ENCODE results near the gene NRXN2. TPM values are rescaled to one million over a fixed set of nuclear protein-coding genes. Genes with fewer than 3 reads are reported as not detected.
"Not testable (repeated sequence)": the region's sequence is repeated elsewhere in the genome, so short reads cannot be mapped to it uniquely, and the experiment has no call there.

Gene NRXN2
- total RNA-seq, 1 donor, result 5.2 TPM

GRCh38 chr11:64599698-64600211 is 123.2 kb downstream of the NRXN2 start:
- TF ChIP-seq CTCF (IDR thresholded peaks at IDR 0.05; ENCODE audit: insufficient read depth, low read depth, low read length), result no peak
- DNase-seq (ENCODE audit: low read depth), result no peak
- no peak overlapping the region for H3K4me3 ChIP-seq (ENCODE audit: low read depth, low read length)

GRCh38 chr11:64598797-64599697 is 124.0 kb downstream of the NRXN2 start:
- no peak for TF ChIP-seq CTCF (IDR thresholded peaks at IDR 0.05; ENCODE audit: insufficient read depth, low read depth, low read length)
- no peak overlapping the region for H3K4me3 ChIP-seq (ENCODE audit: low read depth, low read length)
- DNase-seq (ENCODE audit: low read depth), result no peak

- no peak overlapping the region for H3K4me3 ChIP-seq (ENCODE audit: low read depth, low read length)
- no peak for DNase-seq (ENCODE audit: low read depth)
- no peak for TF ChIP-seq CTCF (IDR thresholded peaks at IDR 0.05; ENCODE audit: insufficient read depth, low read depth, low read length)
Observed at GRCh38 chr11:64598106-64598796, 124.7 kb downstream of the NRXN2 start.

GRCh38 chr11:64597671-64598101 is 125.3 kb downstream of the NRXN2 start:
- no peak for DNase-seq (ENCODE audit: low read depth)
- H3K4me3 ChIP-seq (ENCODE audit: low read depth, low read length), result no peak overlapping the region
- no peak for TF ChIP-seq CTCF (IDR thresholded peaks at IDR 0.05; ENCODE audit: insufficient read depth, low read depth, low read length)

- not testable (repeated sequence) for DNase-seq (ENCODE audit: low read depth); H3K4me3 ChIP-seq (ENCODE audit: low read depth, low read length)
Observed at GRCh38 chr11:64595922-64596321, 127.1 kb downstream of the NRXN2 start.

GRCh38 chr11:64594159-64594939 is 128.6 kb downstream of the NRXN2 start:
- no peak for DNase-seq (ENCODE audit: low read depth)
- TF ChIP-seq CTCF (IDR thresholded peaks at IDR 0.05; ENCODE audit: insufficient read depth, low read depth, low read length), result no peak
- no peak overlapping the region for H3K4me3 ChIP-seq (ENCODE audit: low read depth, low read length)
